Stimulated activated CD4-positive, alpha-beta T cell treated with anti-CD3 and anti-CD28 coated beads, Interleukin-1b, Interleukin-23, amount 100 ng/mL, for 4 hours (primary cell): Measurements from ENCODE around the gene STEAP3.

Experiments used
- DNase-seq, 2 donors: peaks; one replicate each; pipeline ENCODE4 v3.0.0-alpha.2; 2020; ENCODE audit warnings: low read depth in 2 of 2

Gene STEAP3

GRCh38 chr2:119198240-119198840 lies 25.3 kb upstream of the STEAP3 start:
- DNase-seq: no peak

DNA sequence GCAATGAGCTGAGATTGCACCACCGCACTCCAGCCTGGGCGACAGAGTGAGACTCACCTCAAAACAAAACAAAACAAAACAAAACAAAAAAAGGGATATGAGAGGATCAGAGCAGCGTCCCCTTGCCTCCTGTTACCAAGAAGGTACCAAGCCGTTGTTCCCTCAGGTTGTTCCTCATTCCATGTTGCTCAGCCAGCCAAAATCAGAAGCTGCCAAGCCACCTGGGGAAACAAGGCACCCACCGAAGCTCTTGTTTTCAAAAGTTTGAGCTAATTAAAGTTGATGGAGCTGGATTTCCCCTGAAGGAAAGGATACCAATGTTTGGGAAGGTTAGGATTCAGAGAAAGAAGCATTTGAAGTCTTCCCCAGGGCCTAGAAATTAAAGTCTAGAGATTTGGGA lies 21.8 kb upstream of the STEAP3 start:
- DNase-seq: no peak

DNA sequence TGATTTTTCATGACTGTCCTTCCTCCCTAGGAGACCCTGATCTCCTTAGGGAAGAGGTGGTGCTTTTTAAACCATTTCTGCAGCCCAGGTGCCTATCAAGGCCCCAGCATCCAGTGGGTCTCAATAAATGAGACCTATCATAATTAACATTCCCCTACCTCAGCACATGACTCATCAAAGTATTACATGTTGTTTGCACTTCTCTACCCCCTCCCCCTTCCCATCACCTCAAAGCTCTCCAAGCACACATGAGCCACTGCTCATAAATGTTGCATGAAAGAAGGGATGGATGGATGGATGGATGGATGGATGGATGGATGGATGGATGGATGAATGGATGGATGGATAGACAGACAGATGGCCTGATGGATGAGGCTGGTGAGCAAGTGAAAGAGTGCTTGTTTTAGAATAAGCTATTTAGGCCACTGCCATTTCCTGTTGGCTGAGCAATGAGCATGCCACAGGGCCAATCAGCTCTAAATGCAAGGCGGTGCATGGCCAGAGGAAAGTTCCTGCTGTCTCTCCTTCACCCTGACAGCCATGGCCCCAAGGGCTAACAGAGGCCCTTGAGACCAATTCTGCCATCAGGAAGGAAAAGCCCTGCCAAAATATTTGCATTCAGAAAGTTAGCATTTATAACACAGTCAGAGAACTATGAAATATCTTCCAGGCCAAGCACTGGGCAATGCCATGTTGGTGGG lies 20.9 kb upstream of the STEAP3 start:
- DNase-seq: no peak

GRCh38 chr2:119204525-119204924 lies 19.1 kb upstream of the STEAP3 start:
- DNase-seq: no peak

GRCh38 chr2:119205001-119205706 lies 18.5 kb upstream of the STEAP3 start:
- no peak for DNase-seq

GRCh38 chr2:119206201-119206600 lies 17.4 kb upstream of the STEAP3 start:
- no peak for DNase-seq

DNA sequence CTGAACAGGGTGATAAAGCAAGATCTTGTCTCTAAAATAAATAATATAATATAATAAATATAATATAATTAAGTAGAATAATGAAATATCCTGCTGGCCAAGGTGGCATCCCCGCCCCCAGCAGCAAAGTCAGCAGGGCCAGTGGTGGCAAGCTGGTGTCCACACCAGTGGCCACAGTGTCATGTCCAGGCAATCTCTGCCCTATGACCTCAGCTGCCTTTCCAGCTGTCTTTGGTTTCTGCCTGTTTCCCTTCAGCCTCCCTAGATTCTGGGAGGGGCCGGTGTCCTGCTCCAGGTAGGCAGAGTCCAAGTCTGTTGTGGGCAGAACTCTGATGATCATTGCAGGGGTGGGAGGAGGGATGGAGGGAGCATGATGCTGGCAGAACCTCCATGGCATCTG lies 16.2 kb upstream of the STEAP3 start:
- DNase-seq: no peak

DNA sequence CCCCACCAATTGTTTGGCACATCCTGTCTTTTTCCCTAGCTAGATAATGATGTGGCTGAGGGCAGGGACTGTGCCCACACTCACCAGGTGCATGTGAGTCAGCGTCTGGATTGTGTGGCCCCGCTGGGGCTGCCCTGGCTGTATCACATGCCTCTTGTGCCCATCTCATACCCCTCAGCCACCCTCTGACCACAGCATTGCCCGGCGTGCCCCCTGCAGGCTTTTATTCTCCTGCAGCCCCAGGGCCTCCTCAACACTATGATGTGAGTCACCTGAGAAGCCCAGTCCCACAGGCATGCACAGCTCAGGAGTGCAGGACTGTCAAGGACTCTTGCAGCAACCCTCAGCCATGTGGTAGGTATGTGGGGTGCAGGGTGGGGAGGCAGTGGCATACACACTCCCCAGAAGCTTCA lies 14.8 kb upstream of the STEAP3 start:
- no peak for DNase-seq

- DNase-seq: no peak
These were observed 11.4 kb upstream of the STEAP3 start for GRCh38 chr2:119212139-119212800.

- DNase-seq: no peak
These were observed 9.1 kb upstream of the STEAP3 start for GRCh38 chr2:119214453-119215037.

- no peak for DNase-seq
These were observed 6.6 kb upstream of the STEAP3 start for GRCh38 chr2:119216994-119217393.

- DNase-seq: no peak
These were observed 5.1 kb upstream of the STEAP3 start for GRCh38 chr2:119218478-119219064.

DNA sequence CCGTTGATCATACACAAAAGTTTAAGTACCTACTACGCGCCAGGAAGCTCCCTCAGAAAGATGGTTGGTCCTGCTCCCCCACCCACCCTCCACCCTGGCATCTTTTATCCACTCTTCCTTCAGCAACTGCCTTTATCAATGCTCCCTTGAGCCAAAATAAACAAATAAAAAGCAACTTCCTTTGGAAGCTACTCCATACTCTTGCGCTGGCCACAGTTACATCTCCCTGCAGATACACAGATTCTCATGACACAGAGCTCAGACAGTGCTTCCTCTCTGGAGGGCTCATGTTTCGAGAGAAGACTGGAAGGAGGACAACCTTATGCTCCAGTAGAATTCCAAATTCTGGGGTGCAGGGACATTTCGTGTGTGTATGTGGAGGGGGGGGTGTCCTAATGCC lies 3.8 kb upstream of the STEAP3 start:
- no peak for DNase-seq

DNA sequence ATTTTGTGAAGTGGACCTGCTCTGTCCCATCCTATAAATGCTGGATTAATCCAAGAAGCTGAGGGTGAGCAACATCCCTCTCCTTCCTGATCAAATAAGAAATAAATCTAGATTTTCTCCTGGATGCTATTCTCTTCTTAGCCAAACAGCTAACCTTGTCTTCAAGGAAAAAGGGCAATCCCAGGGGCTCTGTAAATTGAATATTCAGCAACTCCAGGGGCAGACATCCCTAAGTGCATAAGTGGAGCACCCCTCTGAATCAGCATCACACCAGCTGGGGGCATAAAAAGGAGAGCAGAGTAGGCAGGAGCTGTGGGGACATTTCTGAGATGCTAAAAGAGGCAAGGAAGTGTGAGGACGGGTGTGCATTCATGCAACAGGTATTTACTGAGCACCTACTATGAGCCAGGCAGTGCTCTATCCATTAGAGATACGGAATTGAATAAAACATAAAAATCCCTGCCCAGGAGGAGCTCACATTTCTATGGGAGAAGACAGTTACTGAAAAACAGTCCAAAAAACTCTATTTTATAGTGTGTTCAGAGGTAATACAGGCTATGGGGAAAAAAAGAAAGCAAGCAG lies 2.8 kb upstream of the STEAP3 start:
- DNase-seq: no peak

DNA sequence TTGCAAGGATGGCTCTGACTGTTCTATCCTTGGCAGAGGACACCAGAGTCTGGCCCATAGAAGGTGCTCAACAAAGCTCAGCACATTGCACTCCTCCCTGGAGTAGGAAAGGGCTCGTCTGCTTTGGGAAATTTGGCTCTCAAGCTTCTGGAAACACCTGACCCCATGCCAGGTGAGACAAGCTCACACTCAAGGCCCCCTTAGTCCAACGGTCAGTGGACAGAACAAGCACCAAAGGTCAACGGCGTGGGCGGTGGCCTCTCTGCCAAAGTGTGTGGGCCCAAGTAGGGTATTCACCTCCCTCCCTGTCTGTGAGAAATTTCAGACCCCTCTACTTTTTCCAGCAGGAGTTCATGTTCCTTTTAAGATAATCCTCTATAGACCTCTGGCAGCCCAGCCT lies 2.0 kb upstream of the STEAP3 start:
- no peak for DNase-seq

- DNase-seq: no peak
These were observed 1.4 kb upstream of the STEAP3 start for GRCh38 chr2:119222213-119222612.

DNA sequence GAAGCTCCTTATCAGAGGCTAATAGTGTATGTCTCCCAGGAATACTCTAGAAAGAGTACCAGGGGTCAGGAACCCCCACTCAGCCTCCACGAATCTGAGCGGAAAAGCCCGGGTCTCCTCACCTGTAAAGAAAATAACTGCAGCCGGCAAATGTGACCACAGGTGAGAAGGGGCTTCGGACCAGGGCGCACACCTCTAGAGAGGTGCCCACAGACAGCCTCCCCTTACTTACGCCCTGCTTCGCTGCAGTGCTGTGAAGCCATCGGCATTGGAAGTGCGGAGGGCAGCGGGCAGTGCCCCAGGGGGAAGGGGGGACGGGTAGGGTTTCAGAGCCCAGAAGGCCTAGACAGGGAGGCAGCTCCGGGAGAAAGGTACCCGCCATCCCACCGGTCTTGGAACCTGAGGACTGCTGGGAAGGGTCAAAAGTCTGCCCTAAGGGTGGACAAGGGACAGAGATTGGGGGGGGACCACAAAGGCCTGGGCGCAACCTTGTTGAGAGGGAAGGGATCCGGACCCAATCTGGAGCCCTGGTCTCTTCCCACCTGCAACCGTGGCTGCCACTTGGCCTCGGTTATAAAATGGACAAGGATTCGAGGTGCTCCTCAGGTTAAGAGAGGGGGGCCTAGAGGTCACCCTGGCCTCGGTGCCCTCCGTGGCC lies 642 bp upstream of the STEAP3 start:
- DNase-seq: no peak

- no peak for DNase-seq
These were observed 914 bp downstream of the STEAP3 start for GRCh38 chr2:119224391-119225104.

DNA sequence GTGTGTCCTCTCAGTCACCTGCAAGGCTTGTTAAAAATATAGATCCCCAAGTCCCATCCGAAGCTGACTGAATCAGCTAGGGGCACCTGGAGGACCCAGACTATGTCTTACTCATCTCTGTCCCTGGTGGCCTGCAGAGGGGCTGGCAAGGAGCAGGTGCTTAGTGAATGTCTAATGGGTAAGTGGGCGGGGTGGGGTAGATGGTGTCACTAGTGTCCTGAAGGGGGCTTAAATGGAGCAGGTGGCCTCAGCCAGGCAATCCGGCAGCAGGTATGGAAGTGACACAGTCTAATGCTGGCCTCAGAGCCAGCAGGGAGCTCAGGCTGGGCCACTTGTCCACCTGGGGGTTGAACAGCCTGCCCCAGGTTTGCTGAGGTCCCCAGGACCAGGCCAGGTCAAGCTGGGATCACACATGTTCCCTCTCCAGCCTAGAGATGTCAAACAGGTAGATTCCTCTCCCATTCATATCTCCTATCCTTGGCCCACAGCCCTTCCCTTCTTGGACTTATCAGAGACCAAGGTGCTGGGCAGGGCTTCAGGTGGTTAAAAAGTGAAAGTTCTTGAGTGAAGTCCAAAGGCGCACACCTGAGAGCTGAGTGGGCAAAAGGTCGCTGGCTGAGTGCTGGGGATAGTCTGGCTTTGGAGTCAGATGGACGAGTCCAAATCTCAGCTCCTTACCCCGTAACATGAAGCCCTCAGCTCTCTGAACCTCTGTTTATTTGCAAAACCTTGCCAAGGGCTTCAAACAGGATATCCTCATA lies 1.7 kb downstream of the STEAP3 start:
- no peak for DNase-seq

DNA sequence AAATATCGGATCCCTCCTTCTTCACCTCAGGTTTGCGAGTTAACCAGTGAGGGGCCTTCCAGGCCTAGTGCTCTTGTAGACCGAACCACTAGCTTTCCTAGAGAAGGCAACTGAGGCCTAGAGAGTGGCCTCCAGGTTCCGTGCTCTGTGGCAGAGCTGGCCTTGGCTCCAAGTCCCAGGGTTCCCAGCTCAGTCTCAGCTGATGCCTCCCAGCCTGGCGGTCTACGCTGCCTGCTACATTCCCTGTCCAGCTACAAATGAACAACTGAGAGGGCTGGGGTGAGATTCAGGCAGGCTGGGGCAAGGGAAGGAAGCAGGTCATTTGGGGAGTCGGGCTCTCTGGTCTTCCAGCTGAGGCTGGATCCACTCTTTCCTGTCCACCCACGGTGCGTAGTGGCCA lies 2.3 kb downstream of the STEAP3 start:
- DNase-seq: no peak
